22Rv1 (cell line): ENCODE results near the gene DYRK1A.

Experiments
- ZFX ChIP-seq: fragments of 450-650 bp; IDR thresholded peaks from 2 replicates; pipeline ENCODE4 v1.6.1; 2017; ENCODE audit warnings: antibody characterized with exemption, borderline replicate concordance
- TF ChIP-seq, protein P1 (sequence below): fragments of 450-650 bp; IDR thresholded peaks from 2 replicates; pipeline ENCODE4 v1.5.1; 2017; ENCODE audit warnings: mild to moderate bottlenecking

DNA sequence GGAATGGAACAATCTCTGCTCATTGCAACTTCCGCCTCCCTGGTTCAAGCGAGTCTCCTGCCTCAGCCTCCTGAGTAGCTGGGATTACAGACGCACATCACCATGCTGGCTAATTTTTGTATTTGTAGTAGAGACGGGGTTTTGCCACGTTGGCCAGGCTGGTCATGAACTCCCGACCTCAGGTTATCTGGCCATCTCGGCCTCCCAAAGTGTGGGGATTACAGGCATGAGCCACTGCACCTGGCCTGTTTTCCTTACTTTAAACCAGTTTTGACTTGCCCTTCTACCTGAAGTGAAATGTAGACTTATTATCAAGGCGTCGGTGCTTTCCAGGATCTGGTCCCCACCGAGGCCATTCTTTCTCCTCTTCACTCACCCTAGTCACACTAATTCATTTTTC, 141.8 kb downstream of the DYRK1A start:
- TF ChIP-seq, protein P1, sequence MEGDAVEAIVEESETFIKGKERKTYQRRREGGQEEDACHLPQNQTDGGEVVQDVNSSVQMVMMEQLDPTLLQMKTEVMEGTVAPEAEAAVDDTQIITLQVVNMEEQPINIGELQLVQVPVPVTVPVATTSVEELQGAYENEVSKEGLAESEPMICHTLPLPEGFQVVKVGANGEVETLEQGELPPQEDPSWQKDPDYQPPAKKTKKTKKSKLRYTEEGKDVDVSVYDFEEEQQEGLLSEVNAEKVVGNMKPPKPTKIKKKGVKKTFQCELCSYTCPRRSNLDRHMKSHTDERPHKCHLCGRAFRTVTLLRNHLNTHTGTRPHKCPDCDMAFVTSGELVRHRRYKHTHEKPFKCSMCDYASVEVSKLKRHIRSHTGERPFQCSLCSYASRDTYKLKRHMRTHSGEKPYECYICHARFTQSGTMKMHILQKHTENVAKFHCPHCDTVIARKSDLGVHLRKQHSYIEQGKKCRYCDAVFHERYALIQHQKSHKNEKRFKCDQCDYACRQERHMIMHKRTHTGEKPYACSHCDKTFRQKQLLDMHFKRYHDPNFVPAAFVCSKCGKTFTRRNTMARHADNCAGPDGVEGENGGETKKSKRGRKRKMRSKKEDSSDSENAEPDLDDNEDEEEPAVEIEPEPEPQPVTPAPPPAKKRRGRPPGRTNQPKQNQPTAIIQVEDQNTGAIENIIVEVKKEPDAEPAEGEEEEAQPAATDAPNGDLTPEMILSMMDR: no peak
- no peak for TF ChIP-seq ZFX
